ENCODE measurements around the gene ELOVL1. TPM values are rescaled to one million over a fixed set of nuclear protein-coding genes. Genes with fewer than 3 reads are reported as not detected.

The ELOVL1 gene

DNA sequence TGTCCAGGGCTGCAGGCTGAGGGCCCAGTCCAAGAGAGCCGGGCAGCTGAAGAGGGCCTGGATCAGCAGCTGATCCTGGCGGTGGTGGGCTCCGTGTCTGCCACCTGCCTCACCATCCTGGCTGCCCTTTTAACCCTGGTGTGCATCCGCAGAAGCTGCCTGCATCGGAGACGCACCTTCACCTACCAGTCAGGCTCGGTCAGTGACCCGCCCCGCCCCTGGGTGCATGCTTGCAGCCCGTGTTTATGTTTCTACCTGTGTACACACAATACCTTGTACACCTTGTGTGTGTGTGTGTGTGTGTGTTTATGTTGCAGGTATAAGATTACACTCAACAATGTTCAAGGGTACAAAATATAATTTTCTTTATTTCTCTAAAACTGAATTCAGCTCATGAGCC lies 54.0 kb downstream of the ELOVL1 start:
- DNase-seq (ENCODE audit: low read depth in 1 of 2, low spot score in 1 of 2): no peak
- H3K27ac ChIP-seq (replicated peaks): no peak overlapping the region
- no peak overlapping the region for H3K4me3 ChIP-seq (replicated peaks; ENCODE audit: insufficient read depth, low read length)
- TF ChIP-seq SPI1 (IDR thresholded peaks at IDR 0.05; ENCODE audit: borderline replicate concordance, low read depth): no peak
- no peak for TF ChIP-seq CTCF (IDR thresholded peaks at IDR 0.05; ENCODE audit: insufficient read depth, low read length)
- no peak for TF ChIP-seq POLR2AphosphoS5 (IDR thresholded peaks at IDR 0.05; ENCODE audit: low read depth)
- TF ChIP-seq REST (IDR thresholded peaks at IDR 0.05; ENCODE audit: insufficient replicate concordance, low read depth): no peak
- TF ChIP-seq GABPA (IDR thresholded peaks at IDR 0.05; ENCODE audit: low read depth): no peak
- H3K27me3 ChIP-seq (ENCODE audit: insufficient read depth, poor library complexity, severe bottlenecking): no peaks in the 10 kb centered on the region

Small RNA genes lying within 50 kb of the gene (microRNA-seq; reads per million reads assigned to microRNA genes)
- gene MIR6734: not detected
